HUES64 (cell line): ENCODE results near the gene NEGR1.

ENCODE experiments used
- H3K27ac ChIP-seq: 2 replicates; pipeline ENCODE4 v1.7.0; 2013; ENCODE audit warnings: low read depth, low read length, inconsistent platforms
- H3K27me3 ChIP-seq: 2 replicates; pipeline ENCODE4 v1.6.1; 2013; ENCODE audit warnings: mild to moderate bottlenecking, low read length; ENCODE audit not compliant: insufficient read depth
- H3K36me3 ChIP-seq: 2 replicates; pipeline ENCODE4 v1.6.1; 2013; ENCODE audit warnings: mild to moderate bottlenecking, low read length; ENCODE audit not compliant: insufficient read depth
- H3K4me1 ChIP-seq: 2 replicates; pipeline ENCODE4 v1.6.1; 2013; ENCODE audit warnings: mild to moderate bottlenecking, low read length, moderate library complexity; ENCODE audit not compliant: insufficient read depth
- H3K4me3 ChIP-seq: 2 replicates; pipeline ENCODE4 v1.5.1; 2013; ENCODE audit warnings: mild to moderate bottlenecking, low read length, moderate library complexity
- H3K9ac ChIP-seq: 2 replicates; pipeline ENCODE4 v1.6.1; 2013; ENCODE audit warnings: mild to moderate bottlenecking, low read depth, low read length
- H3K9me3 ChIP-seq: 2 replicates; pipeline ENCODE4 v1.6.1; 2013; ENCODE audit warnings: low read depth, low read length; ENCODE audit not compliant: insufficient read depth
- WGBS: fragments of 150-250, 120-280 bp; methylation state at CpG from one replicate; pipeline ENCODE4 v1.1.7; 2013; ENCODE audit warnings: missing lambda C conversion rate; 5-methylcytosine and 5-hydroxymethylcytosine counted together

The NEGR1 gene

DNA sequence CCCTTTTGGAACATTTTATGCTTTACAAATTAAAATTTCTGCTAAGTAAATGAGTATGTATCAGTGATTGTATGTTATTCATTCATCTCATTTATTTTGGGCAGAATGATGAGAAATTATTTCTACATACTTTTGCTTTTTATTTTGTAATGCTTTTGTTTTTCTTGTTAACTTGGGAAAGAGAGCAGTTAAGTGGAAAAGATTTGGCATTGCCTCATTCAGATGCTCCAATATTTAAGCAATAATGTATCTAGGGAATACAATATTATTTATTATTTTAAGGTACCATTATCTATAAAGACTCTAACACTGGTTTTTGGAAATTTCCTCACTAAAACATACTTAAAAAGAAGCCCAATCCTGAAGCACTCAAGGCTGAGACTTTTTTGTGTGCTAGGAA lies 431.8 kb downstream of the NEGR1 start:
- Histone ChIP-seq H3K36me3 (no peaks in the 10 kb centered on the region), H3K27ac (no peak overlapping the region), H3K4me3 (no peak overlapping the region), H3K9ac (no peak overlapping the region), H3K9me3 (no peaks in the 10 kb centered on the region), H3K4me1 (no peaks in the 10 kb centered on the region), H3K27me3 (no peaks in the 10 kb centered on the region)

DNA sequence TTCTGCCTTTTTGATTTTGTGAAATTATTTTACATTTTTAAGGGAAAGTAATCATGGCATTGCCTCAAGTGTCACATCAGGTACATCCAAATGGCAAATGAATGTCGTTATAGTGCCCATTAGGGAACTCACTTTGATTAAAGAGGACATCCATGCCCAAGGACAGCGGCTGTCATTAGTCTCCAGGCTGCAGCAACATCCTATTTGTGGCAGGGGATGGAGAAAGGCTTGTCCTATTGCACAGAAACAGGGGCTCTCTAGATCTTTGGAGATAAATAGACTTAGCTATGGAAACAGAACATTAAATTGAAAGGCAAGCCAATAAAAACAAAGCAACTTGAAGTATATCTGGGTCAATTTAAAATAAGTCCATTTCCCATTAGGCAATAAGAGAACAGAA lies 439.3 kb downstream of the NEGR1 start:
- no peak overlapping the region for H3K4me3 ChIP-seq
- no peaks in the 10 kb centered on the region for H3K9me3 ChIP-seq
- no peaks in the 10 kb centered on the region for H3K27me3 ChIP-seq
- 92% methylated on average over 2 of the region's 2 CpGs for WGBS
- H3K9ac ChIP-seq: no peak overlapping the region
- no peaks in the 10 kb centered on the region for H3K4me1 ChIP-seq
- H3K27ac ChIP-seq: no peak overlapping the region
- H3K36me3 ChIP-seq: no peaks in the 10 kb centered on the region

DNA sequence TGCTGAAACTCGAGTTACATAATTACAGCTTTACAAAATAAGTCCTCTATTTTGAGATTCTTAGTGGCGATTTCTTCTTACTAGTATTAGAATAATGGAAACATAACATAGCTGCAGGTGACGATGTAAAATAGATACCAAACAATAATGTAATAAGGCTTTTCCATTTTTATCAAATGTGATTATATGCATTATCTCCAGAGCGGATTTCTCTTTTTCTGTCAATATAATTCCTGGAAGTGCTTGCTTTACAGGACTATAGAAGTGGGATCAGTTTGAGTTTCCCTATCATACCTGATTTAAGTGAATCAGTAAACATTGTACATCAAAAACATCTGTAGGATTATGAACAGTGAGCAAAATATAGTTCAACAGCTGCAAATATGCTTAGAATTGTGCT lies 442.5 kb downstream of the NEGR1 start:
- Histone ChIP-seq H3K27ac (no peak overlapping the region), H3K9ac (no peak overlapping the region), H3K4me3 (no peak overlapping the region), H3K9me3 (no peaks in the 10 kb centered on the region), H3K4me1 (peaks cover 15% of the 10 kb centered on the region), H3K27me3 (no peaks in the 10 kb centered on the region), H3K36me3 (no peaks in the 10 kb centered on the region)
- 100% methylated on average over 1 of the region's 4 CpGs for WGBS

DNA sequence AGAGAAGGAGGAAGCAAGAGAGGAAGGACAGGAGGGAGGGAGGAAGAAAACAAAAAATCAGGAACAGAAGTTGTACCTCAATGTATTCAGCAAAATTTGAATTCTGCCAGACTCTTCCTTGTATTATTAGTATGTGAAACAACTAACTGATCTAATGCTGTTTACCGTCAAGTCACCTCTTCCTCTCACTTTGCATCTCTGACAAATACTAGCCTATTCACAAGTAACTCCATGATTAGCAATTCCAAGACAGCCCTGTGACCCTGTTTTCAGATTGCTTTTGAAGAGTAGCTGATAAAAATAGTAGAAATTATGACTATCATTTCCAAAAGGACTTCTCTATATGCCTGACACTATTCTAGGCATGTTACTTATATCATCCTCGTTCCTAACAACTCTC lies 445.4 kb downstream of the NEGR1 start:
- H3K9ac ChIP-seq: no peak overlapping the region
- H3K36me3 ChIP-seq: no peaks in the 10 kb centered on the region

DNA sequence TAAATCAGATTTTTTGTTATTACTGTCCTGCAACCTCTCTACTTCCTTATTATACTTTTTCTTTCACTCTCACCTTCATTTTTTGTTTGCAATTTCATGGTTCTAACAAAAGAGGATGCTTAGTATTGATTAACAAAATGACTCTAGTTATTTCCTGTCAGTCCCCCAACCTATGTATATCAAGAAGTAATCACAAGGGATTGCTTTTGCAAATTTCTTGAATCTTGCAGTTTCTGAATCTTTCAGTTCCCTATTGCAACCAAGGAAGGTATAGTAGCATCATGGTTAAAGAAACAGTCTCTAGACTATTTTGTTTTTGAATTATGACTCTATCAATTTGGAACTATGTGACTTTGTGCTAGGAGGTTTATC lies 446.9 kb downstream of the NEGR1 start:
- H3K36me3 ChIP-seq: no peaks in the 10 kb centered on the region
- peaks cover 15% of the 10 kb centered on the region for H3K4me1 ChIP-seq
- H3K27me3 ChIP-seq: no peaks in the 10 kb centered on the region
- H3K27ac ChIP-seq: no peak overlapping the region
- H3K9ac ChIP-seq: no peak overlapping the region
- H3K4me3 ChIP-seq: no peak overlapping the region
- H3K9me3 ChIP-seq: no peaks in the 10 kb centered on the region

More for the DNA sequence above, 445.4 kb downstream of the NEGR1 start:
- Histone ChIP-seq H3K4me1 (peaks cover 15% of the 10 kb centered on the region), H3K4me3 (no peak overlapping the region), H3K27me3 (no peaks in the 10 kb centered on the region), H3K9me3 (no peaks in the 10 kb centered on the region), H3K27ac (no peak overlapping the region)
- WGBS: 36% methylated on average over 1 of the region's 2 CpGs

DNA sequence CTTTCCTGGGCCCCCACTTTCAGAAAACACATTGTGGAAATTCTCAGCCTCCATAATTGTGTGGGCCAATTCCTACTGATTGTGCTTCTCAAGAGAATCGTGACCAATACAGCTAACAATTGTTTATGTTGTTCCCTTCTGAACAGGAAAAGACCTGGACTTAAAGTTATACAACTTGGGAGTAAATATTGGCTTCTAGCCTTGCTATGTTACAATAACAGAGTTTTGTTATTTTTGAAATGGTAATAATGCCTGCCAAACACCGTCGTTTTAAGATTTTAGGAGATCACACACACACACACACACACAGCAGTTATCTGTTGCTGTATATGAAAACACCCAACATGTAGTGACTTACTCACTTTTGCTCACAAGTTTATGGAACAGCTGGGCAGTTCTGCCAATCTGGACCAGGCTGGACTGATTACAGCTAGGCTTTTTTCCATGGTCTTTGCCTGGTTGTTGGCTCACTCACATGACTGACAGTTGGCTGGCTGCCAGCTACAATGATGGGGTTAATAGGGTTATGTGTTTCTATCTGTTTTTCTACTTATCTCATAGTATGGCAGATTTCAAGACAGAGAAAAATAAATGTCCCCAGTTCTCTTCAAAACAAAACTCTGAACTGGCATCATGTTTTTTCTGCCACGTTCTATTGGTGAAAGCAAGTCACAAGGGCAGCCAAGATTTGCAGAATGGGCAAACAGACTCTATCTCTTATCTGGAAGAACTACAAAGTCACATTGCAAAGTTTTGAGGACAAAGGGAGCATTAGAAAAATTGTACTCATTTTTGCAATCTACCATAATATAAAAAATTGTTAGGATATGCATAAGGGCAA lies 447.5 kb downstream of the NEGR1 start:
- H3K36me3 ChIP-seq: no peaks in the 10 kb centered on the region
- H3K9me3 ChIP-seq: no peaks in the 10 kb centered on the region
- H3K4me1 ChIP-seq: peaks cover 17% of the 10 kb centered on the region
- H3K27me3 ChIP-seq: no peaks in the 10 kb centered on the region
- H3K4me3 ChIP-seq: no peak overlapping the region
- WGBS: 96% methylated on average over 4 of the region's 4 CpGs
- no peak overlapping the region for H3K27ac ChIP-seq
- H3K9ac ChIP-seq: no peak overlapping the region

DNA sequence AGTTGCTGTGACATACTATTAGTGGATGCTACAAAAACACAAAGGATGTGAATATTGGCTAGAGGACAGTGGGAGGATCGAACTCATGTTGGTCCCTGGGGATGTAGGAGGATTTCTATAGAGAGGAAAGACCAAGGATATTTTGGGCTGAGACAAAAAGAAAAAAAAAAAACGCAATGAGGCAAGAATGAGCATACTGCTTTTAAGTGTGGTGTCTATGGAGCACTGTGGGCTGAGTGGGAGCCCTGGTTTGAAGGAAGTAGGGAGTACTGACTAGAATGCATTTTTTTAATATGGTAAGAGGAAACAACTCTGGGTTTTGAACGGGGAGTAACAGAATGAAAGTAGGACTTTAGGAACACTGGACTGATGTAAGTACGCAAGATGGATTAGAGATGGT lies 450.7 kb downstream of the NEGR1 start:
- 94% methylated on average over 4 of the region's 4 CpGs for WGBS
- Histone ChIP-seq H3K36me3 (no peaks in the 10 kb centered on the region), H3K27ac (no peak overlapping the region), H3K4me1 (peaks cover 31% of the 10 kb centered on the region), H3K4me3 (no peak overlapping the region), H3K9me3 (no peaks in the 10 kb centered on the region), H3K9ac (no peak overlapping the region), H3K27me3 (no peaks in the 10 kb centered on the region)

DNA sequence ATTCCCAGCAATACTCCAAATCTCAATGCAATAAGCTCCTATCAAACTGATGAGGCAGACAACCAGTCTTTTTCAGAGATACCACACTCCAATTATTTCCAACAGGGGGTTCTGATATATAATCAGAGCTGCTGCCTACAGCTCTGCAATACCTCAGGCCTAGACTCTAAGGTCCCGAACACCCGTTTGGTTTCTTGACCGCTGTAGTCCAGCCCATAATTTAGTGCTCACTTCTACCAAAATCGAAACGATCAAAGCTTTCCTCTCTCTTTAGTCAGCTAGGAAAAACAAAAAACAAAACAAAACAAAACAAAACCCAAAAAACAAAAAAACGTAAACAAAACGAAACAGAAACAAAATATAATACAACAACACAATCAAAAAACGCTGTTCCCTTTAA lies 453.0 kb downstream of the NEGR1 start:
- H3K27me3 ChIP-seq: no peaks in the 10 kb centered on the region
- no peak overlapping the region for H3K27ac ChIP-seq
- no peaks in the 10 kb centered on the region for H3K9me3 ChIP-seq
- H3K9ac ChIP-seq: no peak overlapping the region
- WGBS: 96% methylated on average over 8 of the region's 8 CpGs
- peaks cover 36% of the 10 kb centered on the region for H3K4me1 ChIP-seq
- no peaks in the 10 kb centered on the region for H3K36me3 ChIP-seq
- H3K4me3 ChIP-seq: no peak overlapping the region

DNA sequence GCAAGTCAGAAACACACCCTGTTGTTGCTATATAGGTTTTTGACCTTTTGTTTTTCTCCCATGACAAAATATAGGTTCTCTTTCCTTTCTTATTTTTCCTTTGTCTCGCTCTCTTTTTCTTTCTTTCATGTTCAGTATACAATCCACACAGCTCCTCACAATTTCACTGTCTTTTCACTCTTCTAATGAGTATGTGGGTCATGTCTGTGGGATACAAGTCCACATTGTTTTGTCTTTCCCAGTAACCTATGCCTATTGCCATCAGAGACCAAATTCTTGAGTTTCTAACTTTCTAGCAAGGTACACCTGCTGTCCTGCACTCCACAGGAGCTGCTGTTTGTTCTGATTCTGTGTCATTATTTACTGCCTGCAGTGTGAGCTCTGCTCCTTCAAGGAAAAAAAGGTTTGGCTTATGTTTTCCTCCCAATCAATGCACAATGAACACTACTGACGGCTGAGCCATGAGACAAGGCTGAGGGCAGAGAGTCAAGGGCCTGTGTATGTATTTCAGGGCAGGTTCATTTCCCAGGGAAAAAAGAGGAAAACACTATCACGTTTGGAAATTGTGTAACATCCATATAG lies 453.8 kb downstream of the NEGR1 start:
- Histone ChIP-seq H3K27me3 (no peaks in the 10 kb centered on the region), H3K9me3 (no peaks in the 10 kb centered on the region), H3K4me1 (peaks cover 36% of the 10 kb centered on the region), H3K4me3 (no peak overlapping the region), H3K36me3 (no peaks in the 10 kb centered on the region), H3K27ac (no peak overlapping the region), H3K9ac (peak overlapping the region; percentile 21; the same call in 1 of the 2 replicates)
- WGBS: 88% methylated on average over 2 of the region's 3 CpGs

DNA sequence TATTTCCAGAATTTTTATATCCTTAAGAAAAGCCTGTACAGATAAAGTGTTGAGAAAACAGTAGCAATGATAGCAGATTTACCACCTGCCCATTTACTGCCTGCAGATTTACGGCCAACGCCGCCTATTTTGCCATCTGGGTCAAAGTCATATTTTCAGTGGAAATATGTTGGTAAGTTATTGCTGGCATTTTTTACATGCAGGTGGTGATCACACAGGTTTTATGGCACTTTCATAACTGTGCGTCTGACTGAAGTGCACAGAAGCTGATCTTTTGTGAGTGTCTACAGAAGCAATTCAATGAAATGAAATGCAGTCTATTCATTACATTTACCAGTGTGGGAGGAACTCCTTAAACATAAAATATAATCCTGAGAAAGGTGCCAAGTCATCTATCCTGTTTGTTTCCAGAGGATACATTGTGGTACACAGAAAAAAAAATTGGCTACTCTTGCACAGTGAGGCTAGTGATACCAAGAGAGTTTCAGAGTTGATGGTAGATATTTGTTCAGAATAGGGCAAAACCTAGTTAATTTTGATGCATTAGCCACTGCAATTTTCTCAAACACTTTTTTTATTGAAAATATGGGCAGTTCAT lies 458.5 kb downstream of the NEGR1 start:
- Histone ChIP-seq H3K4me3 (no peak overlapping the region), H3K36me3 (no peaks in the 10 kb centered on the region), H3K27me3 (no peaks in the 10 kb centered on the region), H3K4me1 (peaks cover 28% of the 10 kb centered on the region), H3K9ac (no peak overlapping the region), H3K27ac (no peak overlapping the region), H3K9me3 (no peaks in the 10 kb centered on the region)
- WGBS: 95% methylated on average over 4 of the region's 4 CpGs

DNA sequence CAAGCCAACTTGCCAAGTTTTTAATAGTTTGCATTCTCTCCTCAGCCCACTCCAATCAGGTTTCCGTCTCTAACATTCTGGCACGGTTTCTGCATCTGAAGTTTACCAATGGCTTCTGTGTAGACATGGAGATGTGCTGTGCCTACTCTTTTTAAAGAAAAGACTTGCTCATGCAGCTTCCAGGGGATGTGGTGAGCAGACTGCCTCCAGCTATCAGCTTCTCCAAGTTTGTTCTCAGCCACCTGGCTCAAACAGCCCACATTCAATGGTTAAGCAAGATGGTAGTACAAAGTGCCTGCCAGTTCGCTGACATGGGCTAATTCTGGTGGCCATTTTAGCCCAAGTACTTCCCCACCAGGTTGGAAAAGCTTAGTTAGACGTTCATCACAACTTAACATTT lies 465.3 kb downstream of the NEGR1 start:
- no peaks in the 10 kb centered on the region for H3K36me3 ChIP-seq
- no peak overlapping the region for H3K9ac ChIP-seq
- WGBS: 96% methylated on average over 4 of the region's 4 CpGs
- no peaks in the 10 kb centered on the region for H3K9me3 ChIP-seq
- H3K4me1 ChIP-seq: no peaks in the 10 kb centered on the region
- no peaks in the 10 kb centered on the region for H3K27me3 ChIP-seq
- no peak overlapping the region for H3K4me3 ChIP-seq
- H3K27ac ChIP-seq: no peak overlapping the region
